GM06990 (cell line): ENCODE results near the gene SLC25A33.

ENCODE experiments used
- DNase-seq: peaks from one replicate; pipeline ENCODE4 v3.0.0-alpha.2; 2011; ENCODE audit not compliant: insufficient read length; ENCODE audit errors: extremely low read depth
- H3K27me3 ChIP-seq: replicated peaks from 2 replicates; pipeline ENCODE4 v1.6.0; 2011; ENCODE audit warnings: low read length; ENCODE audit not compliant: control insufficient read depth, insufficient read depth
- H3K36me3 ChIP-seq: 2 replicates; pipeline ENCODE4 v1.5.1; 2011; ENCODE audit warnings: low read length; ENCODE audit not compliant: control insufficient read depth, insufficient read depth
- H3K4me3 ChIP-seq: replicated peaks from 2 replicates; pipeline ENCODE4 v1.5.1; 2011; ENCODE audit warnings: low read depth, mild to moderate bottlenecking, control low read depth, low read length
- TF ChIP-seq, protein P1 (sequence below): IDR thresholded peaks from 2 replicates; pipeline ENCODE4 v1.5.1; 2011; ENCODE audit warnings: low read length, control low read depth, mild to moderate bottlenecking, inconsistent platforms; ENCODE audit not compliant: insufficient read depth, poor library complexity, severe bottlenecking

The SLC25A33 gene

GRCh38 chr1:9573723-9574122 is 34.5 kb downstream of the SLC25A33 start:
- Histone ChIP-seq H3K4me3 (no peak overlapping the region), H3K27me3 (no peaks in the 10 kb centered on the region), H3K36me3 (peaks cover 12% of the 10 kb centered on the region)
- no peak for DNase-seq
- TF ChIP-seq, protein P1, sequence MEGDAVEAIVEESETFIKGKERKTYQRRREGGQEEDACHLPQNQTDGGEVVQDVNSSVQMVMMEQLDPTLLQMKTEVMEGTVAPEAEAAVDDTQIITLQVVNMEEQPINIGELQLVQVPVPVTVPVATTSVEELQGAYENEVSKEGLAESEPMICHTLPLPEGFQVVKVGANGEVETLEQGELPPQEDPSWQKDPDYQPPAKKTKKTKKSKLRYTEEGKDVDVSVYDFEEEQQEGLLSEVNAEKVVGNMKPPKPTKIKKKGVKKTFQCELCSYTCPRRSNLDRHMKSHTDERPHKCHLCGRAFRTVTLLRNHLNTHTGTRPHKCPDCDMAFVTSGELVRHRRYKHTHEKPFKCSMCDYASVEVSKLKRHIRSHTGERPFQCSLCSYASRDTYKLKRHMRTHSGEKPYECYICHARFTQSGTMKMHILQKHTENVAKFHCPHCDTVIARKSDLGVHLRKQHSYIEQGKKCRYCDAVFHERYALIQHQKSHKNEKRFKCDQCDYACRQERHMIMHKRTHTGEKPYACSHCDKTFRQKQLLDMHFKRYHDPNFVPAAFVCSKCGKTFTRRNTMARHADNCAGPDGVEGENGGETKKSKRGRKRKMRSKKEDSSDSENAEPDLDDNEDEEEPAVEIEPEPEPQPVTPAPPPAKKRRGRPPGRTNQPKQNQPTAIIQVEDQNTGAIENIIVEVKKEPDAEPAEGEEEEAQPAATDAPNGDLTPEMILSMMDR: peak; percentile 35

DNA sequence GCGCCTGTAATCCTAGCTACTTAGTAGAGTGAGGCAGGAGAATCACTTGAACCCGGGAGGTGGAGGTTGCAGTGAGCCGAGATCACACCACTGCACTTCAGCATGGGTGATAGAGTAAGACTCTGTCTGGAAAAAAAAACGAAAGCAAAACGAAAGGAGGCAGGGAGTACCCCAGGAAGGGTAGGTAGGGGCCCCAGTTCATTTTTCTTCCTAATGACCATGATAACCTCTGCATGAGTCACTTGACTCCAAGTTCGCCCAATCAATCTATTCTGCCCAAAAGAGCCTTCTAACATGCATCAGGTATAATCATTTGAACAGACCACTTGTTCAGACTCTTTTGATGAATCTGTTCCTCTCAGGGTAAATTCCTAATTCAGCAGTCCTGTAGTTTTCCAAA is 36.2 kb downstream of the SLC25A33 start:
- no peak for DNase-seq
- Histone ChIP-seq H3K4me3 (no peak overlapping the region), H3K27me3 (no peaks in the 10 kb centered on the region), H3K36me3 (peaks cover 16% of the 10 kb centered on the region)
- TF ChIP-seq, protein P1: no peak

DNA sequence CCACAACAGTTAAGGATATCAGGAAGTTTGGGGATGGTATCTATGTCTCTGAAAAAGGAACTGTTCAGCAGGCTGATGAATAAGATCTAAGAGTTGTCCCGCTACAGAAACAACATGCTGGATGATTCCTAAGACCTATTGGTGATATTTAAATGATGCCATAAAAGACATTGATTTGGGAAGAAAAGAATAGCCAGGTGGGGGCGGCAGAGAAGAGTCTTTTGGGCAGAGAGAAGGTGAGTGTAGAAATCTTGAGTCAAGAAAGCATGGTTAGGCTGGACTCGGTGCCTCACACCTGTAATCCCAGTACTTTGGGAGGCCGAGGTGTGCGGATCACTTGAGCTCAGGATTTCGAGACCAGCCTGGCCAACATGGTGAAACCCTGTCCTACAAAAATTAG is 37.6 kb downstream of the SLC25A33 start:
- Histone ChIP-seq H3K36me3 (peaks cover 16% of the 10 kb centered on the region), H3K27me3 (no peaks in the 10 kb centered on the region), H3K4me3 (no peak overlapping the region)
- TF ChIP-seq, protein P1: no peak
- DNase-seq: no peak

GRCh38 chr1:9577423-9577822 is 38.2 kb downstream of the SLC25A33 start:
- DNase-seq: no peak
- TF ChIP-seq, protein P1: no peak
- Histone ChIP-seq H3K36me3 (peaks cover 16% of the 10 kb centered on the region), H3K27me3 (no peaks in the 10 kb centered on the region), H3K4me3 (no peak overlapping the region)

DNA sequence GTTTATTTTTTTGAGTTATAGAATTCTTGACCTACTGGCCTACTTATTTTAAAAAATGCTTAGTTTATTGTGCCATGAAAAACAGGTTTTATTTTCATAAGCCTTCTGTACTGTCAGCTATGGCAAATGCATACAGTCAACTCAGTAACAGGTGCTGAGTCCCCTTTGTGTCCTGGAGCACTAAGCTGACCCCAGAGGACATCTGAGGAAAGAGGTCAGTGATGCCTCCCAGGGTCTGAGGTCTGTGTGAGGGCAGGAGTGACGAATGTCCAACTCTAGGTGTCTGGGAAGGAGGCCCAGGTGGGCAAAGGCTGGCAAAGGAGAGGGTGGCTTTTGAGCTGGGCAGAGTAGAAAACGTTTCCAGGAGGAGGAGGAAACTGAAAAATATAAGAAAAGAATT is 41.7 kb downstream of the SLC25A33 start:
- Histone ChIP-seq H3K4me3 (no peak overlapping the region), H3K27me3 (no peaks in the 10 kb centered on the region), H3K36me3 (peaks cover 12% of the 10 kb centered on the region)
- TF ChIP-seq, protein P1: no peak
- DNase-seq: no peak

GRCh38 chr1:9586147-9586766 is 47.0 kb downstream of the SLC25A33 start:
- DNase-seq: no peak
- no peaks in the 10 kb centered on the region; the same call in 1 of the 2 replicates for H3K36me3 ChIP-seq
- H3K27me3 ChIP-seq: no peaks in the 10 kb centered on the region
- TF ChIP-seq, protein P1: no peak
- no peak overlapping the region for H3K4me3 ChIP-seq
